Colonic mucosa (tissue), 4 donors: ENCODE measurements around the gene CYB5B. TPM values are rescaled to one million over a fixed set of nuclear protein-coding genes. Genes with fewer than 3 reads are reported as not detected.

Experiments used
- DNase-seq: peaks from one replicate; pipeline ENCODE4 v3.0.0-alpha.2; 2020
- H3K27ac ChIP-seq: fragments of 200-600 bp; one replicate; pipeline ENCODE4 v1.8.0; 2021
- H3K27me3 ChIP-seq: fragments of 200-600 bp; one replicate; pipeline ENCODE4 v1.8.0; 2021
- H3K36me3 ChIP-seq: fragments of 200-600 bp; one replicate; pipeline ENCODE4 v1.8.0; 2021
- H3K4me1 ChIP-seq: fragments of 200-600 bp; one replicate; pipeline ENCODE4 v1.8.0; 2021; ENCODE audit warnings: mild to moderate bottlenecking
- H3K4me3 ChIP-seq: fragments of 200-600 bp; one replicate; pipeline ENCODE4 v1.8.0; 2021
- H3K9ac ChIP-seq, 2 donors: one replicate each; pipeline ENCODE4 v1.7.0; 2013; ENCODE audit warnings: control low read depth in 2 of 2, low read depth in 2 of 2, low read length in 2 of 2
- H3K9me3 ChIP-seq: fragments of 200-600 bp; one replicate; pipeline ENCODE4 v1.8.0; 2021
- CTCF ChIP-seq: fragments of 200-600 bp; IDR thresholded peaks from one replicate; pipeline ENCODE4 v1.8.0; 2022; ENCODE audit warnings: antibody characterized with exemption, mild to moderate bottlenecking
- intact Hi-C: fragments of 100-400 bp; cut with DNase I; formaldehyde crosslinking; loops from one replicate; pipeline ENCODE4 v1.14.1; 2022
- total RNA-seq, 2 donors: library from RNA; stranded (reverse); fragmentation: NEBNext Ultra II Directional in 1 of 2; extraction: Animal tissue kit (Norgen Biotek cat#: 25700) in 1 of 2; gene quantifications; one replicate each; pipeline ENCODE4 v1.2.1, GENCODE V29; 2021
- donor health status: healthy.
- donor health status: DM: no; HTN: no; CAD: no.
- donor health status: DM: no; HTN: no; CAD: no.

Gene CYB5B
- total RNA-seq, 2 donors from 2014 or later = 166 to 220 TPM

DNA sequence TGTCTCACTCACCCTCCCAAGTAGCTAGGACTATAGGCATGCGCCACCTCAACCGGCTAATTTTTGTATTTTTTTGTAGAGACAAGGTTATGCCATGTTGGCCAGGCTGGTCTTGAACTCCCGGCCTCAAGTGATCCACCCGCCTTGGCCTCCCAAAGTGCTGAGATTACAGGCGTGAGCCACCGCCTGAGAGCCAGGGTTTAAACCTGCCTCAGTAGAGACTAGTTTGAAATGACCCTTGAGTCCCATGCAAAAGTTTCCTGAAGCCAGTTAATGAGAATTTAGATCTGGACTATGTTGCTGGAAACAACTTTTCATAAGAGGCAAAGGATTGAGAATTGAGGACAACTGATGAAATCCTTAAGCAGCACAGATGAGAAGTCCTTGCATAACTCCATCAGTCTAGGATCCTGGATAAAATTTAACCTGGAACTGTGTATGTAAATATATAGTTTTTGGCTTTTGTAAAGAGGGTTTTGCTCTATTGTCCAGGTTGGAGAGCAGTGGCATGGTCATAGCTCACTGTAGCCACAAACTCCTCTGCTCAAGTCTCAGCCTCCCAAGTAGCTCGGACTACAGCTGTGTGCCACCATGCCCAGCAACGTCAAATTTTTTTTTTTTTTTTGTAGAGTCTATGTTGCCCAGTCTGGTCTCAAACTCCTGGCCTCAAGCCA, 43.2 kb downstream of the CYB5B start:
- intact Hi-C loops = no loop called here
- Histone ChIP-seq H3K9me3 (no peaks in the 10 kb centered on the region), H3K27ac (no peak overlapping the region), H3K4me3 (no peak overlapping the region), H3K36me3 (no peaks in the 10 kb centered on the region), H3K9ac (no peak overlapping the region), H3K27me3 (no peaks in the 10 kb centered on the region), H3K4me1 (no peaks in the 10 kb centered on the region)
- no peak for TF ChIP-seq CTCF
- no peak for DNase-seq

DNA sequence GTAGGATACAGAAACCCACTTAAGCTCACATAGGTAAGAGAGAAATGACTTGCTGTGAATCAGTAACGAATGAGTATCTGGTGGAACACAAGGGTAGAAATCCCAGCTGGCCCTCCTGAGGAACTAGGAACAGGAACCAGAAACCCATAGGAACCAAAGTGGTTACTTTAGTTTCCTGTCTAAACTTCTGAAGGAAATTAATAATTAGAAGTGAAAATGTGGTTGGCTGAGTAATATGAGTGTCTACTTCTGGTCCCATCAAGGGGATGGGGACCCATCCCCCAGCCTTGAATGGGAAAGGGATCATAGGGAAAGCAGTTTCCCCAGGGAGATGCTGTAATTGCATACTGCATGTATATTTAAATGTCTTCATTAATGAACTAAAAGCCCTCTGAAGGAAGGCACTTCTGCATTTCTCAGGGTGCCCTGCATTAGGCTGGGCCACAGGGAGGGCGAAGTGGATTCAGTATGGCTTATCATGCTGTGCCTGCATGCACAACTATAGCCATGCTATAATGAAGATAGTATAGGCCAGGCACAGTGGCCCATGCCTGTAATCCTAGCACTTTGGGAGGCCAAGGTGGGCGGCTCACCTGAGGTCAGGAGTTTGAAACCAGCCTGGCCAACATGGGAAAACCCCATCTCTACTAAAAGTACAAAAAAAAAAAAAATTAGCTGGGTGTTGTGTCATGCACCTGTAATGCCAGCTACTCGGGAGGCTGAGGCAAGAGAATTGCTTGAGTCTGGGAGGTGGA, 45.6 kb downstream of the CYB5B start:
- Histone ChIP-seq H3K9ac (no peak overlapping the region), H3K27me3 (no peaks in the 10 kb centered on the region), H3K4me3 (no peak overlapping the region), H3K27ac (no peak overlapping the region), H3K9me3 (no peaks in the 10 kb centered on the region), H3K4me1 (no peaks in the 10 kb centered on the region), H3K36me3 (no peaks in the 10 kb centered on the region)
- intact Hi-C loops = no loop called here
- DNase-seq = no peak
- TF ChIP-seq CTCF = no peak

DNA sequence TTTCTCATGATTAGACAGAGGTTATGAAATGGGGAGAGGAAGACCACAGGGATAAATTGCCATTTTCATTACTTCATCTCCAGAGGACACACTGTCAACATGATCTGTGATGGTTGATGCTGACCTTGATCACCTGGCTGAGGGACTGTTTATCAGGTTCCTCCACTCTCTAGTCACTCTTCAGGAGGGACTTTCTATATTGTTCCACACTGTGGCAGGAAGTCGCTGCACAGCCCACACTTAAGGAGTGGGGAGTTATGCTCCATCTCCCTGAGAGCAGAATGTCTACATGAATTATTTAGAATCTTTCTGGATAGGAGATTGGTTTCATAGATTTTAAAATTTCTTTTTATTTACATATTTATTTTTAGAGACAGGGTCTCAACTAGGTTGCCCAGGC, 46.7 kb downstream of the CYB5B start:
- H3K4me1 ChIP-seq = no peaks in the 10 kb centered on the region
- DNase-seq = no peak
- intact Hi-C loops = no loop called here
- no peaks in the 10 kb centered on the region for H3K36me3 ChIP-seq
- no peak overlapping the region for H3K9ac ChIP-seq
- no peak overlapping the region for H3K27ac ChIP-seq
- H3K27me3 ChIP-seq = no peaks in the 10 kb centered on the region
- no peak for TF ChIP-seq CTCF
- no peaks in the 10 kb centered on the region for H3K9me3 ChIP-seq
- no peak overlapping the region for H3K4me3 ChIP-seq

- no peaks in the 10 kb centered on the region for H3K27me3 ChIP-seq
- no peak overlapping the region for H3K27ac ChIP-seq
- H3K9me3 ChIP-seq = no peaks in the 10 kb centered on the region
- H3K9ac ChIP-seq = no peak overlapping the region
- DNase-seq = no peak
- no peak overlapping the region for H3K4me3 ChIP-seq
- TF ChIP-seq CTCF = no peak
- intact Hi-C loops = no loop called here
- H3K36me3 ChIP-seq = no peaks in the 10 kb centered on the region
- H3K4me1 ChIP-seq = no peaks in the 10 kb centered on the region
Measured at GRCh38 chr16:69474408-69474807, 50.0 kb downstream of the CYB5B start.

DNA sequence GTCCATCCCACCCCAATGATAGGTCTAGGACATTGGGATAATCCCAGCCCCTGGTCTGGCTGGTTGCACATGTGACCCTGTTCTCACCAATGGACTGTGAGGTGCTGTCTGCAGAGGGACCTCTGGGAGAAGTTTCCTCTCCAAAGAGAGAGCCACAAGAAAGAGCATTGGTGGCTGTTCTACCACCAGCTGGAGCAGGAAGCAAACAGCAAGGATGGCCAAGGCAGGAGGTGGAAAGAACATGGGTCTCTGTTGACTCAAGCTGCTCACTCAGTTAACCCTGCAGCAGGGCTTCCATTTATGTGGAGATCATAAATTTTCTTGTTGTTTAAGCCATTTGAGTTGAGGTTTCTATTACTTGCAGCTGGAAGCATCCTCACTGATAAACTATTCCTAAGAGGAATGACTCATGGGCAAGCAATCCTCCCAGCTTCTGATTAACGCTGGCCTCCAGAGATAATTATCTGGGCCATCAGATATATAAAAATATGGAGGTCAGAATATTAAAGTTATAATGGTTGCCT, 52.6 kb downstream of the CYB5B start:
- no peaks in the 10 kb centered on the region for H3K9me3 ChIP-seq
- no peaks in the 10 kb centered on the region for H3K4me1 ChIP-seq
- no peaks in the 10 kb centered on the region for H3K27me3 ChIP-seq
- no peak overlapping the region for H3K9ac ChIP-seq
- no peaks in the 10 kb centered on the region for H3K36me3 ChIP-seq
- DNase-seq = no peak
- no peak overlapping the region for H3K4me3 ChIP-seq
- no peak overlapping the region for H3K27ac ChIP-seq
- no peak for TF ChIP-seq CTCF
- intact Hi-C loops = no loop called here
